Measurements from ENCODE around the gene IL24. TPM values are rescaled to one million over a fixed set of nuclear protein-coding genes. Genes with fewer than 3 reads are reported as not detected.
"Not testable (repeated sequence)": the region's sequence is repeated elsewhere in the genome, so short reads cannot be mapped to it uniquely, and the experiment has no call there.

IL24 gene
- polyA plus RNA-seq, 4 donors, result 0.17 to 0.47 (median 0.33) TPM

- no peak for DNase-seq (ENCODE audit: low read depth in 4 of 4, low spot score in 2 of 4)
These were observed 26.0 kb downstream of the IL24 start for GRCh38 chr1:206923009-206923960.

GRCh38 chr1:206923961-206924557, 26.8 kb downstream of the IL24 start:
- not testable (repeated sequence) for DNase-seq (ENCODE audit: low read depth in 4 of 4, low spot score in 2 of 4)

DNA sequence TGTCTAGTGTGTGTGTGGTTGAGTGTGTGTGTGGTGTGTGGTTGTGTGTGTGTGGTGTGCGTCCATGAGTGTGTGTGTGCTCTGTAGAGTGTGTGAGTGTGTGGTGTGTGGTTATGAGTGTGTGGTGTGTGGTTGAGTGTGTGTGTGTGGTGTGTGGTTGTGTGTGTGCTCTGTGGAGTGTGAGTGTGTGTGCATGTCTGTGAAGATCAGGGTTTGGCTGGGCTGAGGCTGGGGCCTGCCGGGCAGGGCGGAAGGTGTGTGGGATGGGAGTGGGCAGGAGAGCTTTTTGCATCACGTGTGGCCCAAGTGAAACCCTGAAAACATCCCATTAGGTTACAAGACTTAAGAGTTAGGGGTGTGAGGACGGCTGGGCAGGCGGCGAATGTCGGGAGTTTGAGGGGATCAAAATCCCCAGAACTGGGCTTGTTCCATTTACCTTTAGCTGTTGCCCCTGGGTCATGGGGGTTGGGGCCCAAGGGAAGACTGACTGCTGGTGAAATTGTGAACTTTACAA, 27.4 kb downstream of the IL24 start:
- no peak for DNase-seq (ENCODE audit: low read depth in 4 of 4, low spot score in 2 of 4)

- DNase-seq (ENCODE audit: low read depth in 4 of 4, low spot score in 2 of 4), result no peak
These were observed 28.0 kb downstream of the IL24 start for GRCh38 chr1:206925106-206925736.

DNA sequence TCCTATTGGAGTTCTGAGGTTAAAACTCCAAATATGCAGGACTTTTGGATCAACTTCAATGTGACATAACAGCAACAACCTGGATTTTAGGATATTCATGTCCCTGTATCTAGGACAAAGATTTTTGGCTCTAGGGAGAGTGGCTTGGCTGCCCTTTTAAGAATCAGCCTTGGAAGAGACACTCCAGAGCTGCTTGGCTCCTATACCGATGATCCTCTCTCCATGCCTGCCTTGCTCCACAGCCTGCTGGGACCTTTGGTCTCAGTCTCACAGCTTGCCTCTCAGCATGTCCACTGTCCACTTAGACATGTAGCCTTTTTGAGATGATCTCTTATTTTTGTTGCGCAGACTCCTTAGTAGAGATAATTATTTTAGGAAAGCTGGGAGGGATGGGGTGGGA, 29.0 kb downstream of the IL24 start:
- DNase-seq (ENCODE audit: low read depth in 4 of 4, low spot score in 2 of 4), result no peak

DNA sequence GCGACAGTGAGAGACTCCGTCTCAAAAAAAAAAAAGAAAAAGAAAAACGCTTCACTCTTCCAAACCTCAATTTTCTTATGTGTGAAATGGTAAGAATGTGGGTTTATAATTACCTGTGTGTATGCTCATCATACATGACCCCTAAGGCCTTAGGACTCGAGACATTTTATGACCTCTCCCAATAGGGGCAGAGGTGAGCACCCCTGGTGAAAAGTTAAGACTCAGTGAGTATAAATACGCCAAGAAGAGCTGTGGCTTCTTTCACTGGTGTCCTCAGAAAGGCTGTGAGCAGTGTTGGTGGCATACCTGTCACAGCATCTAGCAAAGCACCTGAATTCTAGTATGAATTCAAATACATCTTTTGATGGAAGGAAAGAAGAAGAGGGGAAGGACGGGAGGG, 32.3 kb downstream of the IL24 start:
- no peak for DNase-seq (ENCODE audit: low read depth in 4 of 4, low spot score in 2 of 4)

- DNase-seq (ENCODE audit: low read depth in 4 of 4, low spot score in 2 of 4), result no peak
These were observed 33.1 kb downstream of the IL24 start for GRCh38 chr1:206930210-206930798.

DNA sequence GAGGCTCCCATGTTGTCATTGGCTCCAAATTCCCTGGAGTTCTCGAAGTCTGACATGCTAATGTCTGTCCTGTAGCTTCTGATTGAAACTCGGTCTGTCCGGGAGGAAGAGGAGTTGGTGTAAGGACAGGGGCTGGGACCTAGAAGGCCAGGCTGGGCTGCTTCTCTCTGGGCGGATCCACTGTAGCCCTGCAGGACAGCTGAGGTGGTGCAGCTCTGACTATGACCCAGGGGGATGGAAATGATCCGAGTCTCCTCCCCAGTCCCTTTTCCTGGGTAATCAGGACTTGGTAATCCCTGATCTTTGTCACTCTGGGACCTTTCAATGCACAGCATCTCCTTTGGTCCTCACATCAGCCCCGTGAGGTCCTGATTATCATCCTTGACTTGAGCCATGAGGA, 34.5 kb downstream of the IL24 start:
- DNase-seq (ENCODE audit: low read depth in 4 of 4, low spot score in 2 of 4), result no peak

DNA sequence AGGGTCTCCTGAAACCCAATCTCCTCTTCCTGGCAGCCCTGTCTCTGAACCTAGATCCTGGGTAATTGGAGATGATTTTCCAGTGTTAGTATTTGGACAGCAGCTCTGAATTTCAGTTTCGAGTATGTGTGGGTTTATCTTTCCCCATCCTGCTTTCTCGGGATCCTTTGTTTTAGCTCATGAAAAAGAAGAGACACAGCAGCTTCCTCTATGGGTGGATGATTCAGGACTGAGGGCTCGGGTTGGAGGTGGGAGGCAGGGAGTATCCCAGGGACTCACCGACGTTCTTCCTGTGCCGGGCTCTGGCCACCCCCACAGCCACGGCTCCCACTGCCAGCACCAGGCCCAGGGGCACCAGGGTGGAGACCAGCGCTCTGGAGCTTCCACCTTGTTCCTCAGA, 34.9 kb downstream of the IL24 start:
- DNase-seq (ENCODE audit: low read depth in 4 of 4, low spot score in 2 of 4), result no peak

DNA sequence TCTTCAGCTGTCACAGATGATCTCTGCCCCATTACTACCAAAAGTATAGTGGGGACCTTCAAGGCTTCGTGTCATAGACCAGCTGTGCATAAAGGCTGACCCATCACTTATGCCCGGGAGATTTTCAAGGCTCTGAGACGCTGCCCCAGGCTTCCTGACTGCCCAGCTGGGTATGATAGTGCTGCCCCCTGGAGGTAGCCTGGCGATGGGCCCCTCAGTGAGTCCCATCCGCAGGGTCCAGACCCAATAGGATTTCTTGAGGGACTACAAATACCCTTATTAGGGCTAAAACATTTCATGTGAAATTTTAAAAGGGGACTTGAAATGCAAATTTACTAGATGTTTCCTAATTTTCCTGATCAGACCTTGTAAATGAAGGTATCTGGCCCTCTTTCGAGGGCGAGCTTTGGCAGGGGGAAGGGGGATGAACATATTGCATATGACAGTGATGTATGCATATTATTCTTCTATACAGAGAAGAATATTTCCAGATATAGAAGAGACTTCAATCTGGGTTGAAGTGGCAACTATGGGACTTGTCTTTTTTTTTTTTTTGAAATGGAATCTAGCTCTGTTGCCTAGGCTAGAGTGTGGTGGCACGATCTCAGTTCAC, 36.2 kb downstream of the IL24 start:
- no peak for DNase-seq (ENCODE audit: low read depth in 4 of 4, low spot score in 2 of 4)

DNA sequence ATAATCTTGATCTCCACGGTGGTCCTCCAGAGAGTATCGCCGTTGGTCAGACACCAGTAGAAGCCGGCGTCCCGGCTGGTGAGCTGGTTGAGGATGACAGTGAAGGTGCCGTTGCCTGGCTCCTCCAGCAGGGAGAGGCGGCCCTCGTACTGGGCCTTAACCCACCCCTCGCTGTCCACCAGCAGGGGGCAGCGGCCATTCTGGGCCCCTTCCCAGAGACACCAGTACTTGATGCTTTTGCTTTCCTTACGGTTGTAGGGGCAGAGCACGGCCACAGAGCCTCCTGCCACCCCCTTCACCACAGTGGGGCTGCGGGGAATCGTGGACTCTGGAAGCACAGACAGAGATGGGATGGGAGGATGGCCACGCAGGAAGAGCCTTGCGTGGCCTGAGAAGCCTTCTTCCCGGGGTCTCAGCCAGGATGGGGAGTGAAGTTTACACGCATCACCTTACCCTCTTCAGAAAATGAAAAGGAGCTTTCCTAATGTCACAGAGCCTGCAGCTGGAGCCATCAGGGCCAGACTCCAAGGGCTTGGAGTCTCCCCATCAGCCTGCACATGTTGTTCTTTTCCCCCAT, 38.3 kb downstream of the IL24 start:
- no peak for DNase-seq (ENCODE audit: low read depth in 4 of 4, low spot score in 2 of 4)

- DNase-seq (ENCODE audit: low read depth in 4 of 4, low spot score in 2 of 4), result no peak
These were observed 40.2 kb downstream of the IL24 start for GRCh38 chr1:206937425-206937824.

- DNase-seq (ENCODE audit: low read depth in 4 of 4, low spot score in 2 of 4), result no peak
These were observed 41.9 kb downstream of the IL24 start for GRCh38 chr1:206939131-206939530.

DNA sequence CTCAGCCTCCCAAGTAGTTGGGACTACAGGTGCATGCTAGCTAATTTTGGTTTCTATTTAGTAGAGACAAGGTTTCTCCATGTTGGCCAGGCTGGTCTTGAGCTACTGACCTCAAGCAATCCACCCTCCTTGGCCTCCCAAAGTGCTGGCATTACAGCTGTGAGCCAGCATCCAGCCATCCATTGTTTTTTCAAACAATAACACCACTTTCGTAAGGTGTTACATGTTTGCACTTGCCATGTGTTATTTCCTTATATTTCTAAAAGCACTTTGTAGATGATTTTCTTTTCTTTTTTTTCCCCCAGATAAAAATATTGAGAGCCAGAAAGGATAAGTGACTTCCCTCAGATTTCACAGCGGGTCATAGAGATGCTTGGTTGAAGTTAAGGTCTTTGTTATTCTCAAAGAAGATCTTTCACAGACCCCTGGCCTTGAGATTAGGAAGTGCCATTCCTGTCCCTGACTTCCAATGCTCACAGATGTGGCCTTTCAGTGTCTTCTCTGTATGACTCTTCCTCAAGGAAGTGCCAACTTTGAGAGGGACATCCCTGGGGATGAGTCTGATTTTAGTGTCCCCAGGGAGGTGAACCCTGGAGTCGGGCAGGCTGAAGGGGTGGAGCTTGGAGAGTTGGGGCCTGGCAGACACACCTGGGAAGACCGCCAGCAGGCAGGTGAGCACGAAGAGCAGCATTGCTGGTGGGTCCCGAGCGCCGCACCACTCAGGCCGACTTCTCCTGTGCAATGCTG, 42.8 kb downstream of the IL24 start:
- DNase-seq (ENCODE audit: low read depth in 4 of 4, low spot score in 2 of 4), result no peak

DNA sequence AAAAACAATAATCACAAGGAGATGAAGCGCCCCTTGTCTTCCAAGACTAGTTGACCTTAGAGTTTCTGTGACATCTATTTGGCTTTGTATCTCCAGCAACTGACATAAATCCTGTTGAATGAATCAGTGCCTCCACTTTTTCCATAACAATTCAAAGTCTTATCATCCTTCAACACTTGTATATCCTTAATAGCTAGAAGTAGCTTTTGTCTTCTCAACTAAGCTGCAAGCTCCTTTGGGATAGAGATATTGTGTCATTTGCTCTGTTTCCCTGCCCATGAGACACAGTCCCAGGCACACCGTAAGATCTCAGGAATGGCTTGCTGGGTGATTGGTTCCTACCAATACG, 43.3 kb downstream of the IL24 start:
- DNase-seq (ENCODE audit: low read depth in 4 of 4, low spot score in 2 of 4), result no peak

- no peak for DNase-seq (ENCODE audit: low read depth in 4 of 4, low spot score in 2 of 4)
These were observed 44.6 kb downstream of the IL24 start for GRCh38 chr1:206941766-206942418.

- no peak for DNase-seq (ENCODE audit: low read depth in 4 of 4, low spot score in 2 of 4)
These were observed 47.5 kb downstream of the IL24 start for GRCh38 chr1:206944703-206945102.

GRCh38 chr1:206945779-206946178, 48.5 kb downstream of the IL24 start:
- no peak for DNase-seq (ENCODE audit: low read depth in 4 of 4, low spot score in 2 of 4)

DNA sequence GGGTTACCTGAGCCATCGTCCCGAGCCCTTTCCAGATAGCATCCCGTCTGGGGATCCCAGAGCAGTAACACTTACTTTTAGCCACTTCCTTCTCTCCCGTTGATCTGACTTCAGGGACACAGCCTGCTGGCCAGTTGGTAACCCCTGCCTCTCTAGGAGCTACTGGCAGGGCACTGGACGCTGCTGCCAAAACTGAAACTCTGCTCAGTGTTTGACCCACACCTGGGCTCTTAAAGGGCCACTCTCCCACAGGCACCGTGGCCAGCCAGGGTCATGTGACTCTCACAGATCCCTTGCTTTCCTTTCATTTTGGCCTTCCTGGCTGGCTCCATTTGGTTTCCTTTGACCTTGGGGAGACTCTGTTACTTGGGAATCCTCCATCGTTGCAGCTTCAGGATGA, 49.0 kb downstream of the IL24 start, which contains the start of gene PIGR:
TSS of gene PIGR (minus strand) at position 206 of the 400 bp plus-strand sequence. CDS start 5,935 bp downstream, outside the sequence.
- no peak for DNase-seq (ENCODE audit: low read depth in 4 of 4, low spot score in 2 of 4)
